HG03060 (cell line): ENCODE measurements around the gene CEP72.
"Not testable (repeated sequence)": the region's sequence is repeated elsewhere in the genome, so short reads cannot be mapped to it uniquely, and the experiment has no call there.

ENCODE experiments used
- ATAC-seq: cut with Tn5 transposase; IDR thresholded peaks from one replicate; pipeline ENCODE4 v1.9.1; 2021; ENCODE audit warnings: low read depth, moderate number of reproducible peaks; ENCODE audit not compliant: unreplicated experiment

Gene CEP72, protein sequence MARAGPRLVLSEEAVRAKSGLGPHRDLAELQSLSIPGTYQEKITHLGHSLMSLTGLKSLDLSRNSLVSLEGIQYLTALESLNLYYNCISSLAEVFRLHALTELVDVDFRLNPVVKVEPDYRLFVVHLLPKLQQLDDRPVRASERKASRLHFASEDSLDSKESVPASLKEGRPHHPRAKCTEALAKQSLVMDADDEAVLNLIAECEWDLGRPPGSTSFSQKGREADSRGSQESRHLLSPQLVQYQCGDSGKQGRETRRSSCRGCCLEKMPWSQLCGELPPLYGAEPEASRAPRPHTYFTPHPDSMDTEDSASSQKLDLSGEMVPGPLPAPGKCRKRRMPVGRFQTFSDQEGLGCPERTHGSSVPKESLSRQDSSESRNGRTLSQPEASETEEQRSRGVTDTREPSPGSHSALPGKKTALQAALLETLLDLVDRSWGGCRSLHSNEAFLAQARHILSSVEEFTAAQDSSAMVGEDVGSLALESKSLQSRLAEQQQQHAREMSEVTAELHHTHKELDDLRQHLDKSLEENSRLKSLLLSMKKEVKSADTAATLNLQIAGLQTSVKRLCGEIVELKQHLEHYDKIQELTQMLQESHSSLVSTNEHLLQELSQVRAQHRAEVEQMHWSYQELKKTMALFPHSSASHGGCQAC

DNA sequence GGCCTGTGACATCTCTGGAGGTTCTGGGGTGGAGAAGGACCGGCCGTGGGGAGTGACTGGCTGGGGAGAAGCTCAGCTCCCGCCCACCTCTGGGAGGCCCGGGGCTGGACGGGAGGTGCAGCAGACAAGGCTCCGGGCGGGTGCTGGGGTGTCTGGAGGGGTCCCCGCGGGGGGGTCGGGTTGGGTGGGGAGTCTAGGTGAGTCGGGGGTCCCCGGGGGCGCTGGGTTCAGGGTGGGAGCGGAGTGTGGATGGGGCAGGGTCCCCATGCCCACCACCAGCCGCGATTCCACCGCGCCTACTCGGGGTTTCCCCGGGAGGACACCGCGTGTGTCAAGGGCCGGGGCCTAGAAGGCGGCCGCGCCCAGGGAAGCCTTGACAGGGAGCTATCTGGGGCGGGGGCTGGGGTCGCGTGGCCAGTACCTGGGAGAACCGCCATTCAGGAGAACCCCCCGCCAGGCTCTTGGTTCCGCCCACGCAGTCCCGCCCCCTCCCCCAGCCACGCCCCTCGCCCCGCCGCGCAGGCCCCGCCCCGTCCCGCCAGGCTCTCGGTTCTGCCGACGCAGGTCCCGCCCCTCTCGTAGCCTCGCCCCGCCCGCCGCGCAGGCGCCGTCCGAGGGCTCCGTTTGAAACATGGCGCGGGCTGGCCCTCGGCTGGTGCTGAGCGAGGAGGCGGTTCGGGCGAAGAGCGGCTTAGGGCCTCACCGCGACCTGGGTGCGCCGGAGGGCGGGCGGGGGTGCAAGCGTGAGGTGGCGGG is at the start of gene CEP72:
Gene CEP72, plus strand, starts transcription at position 610 of the 756 bp plus-strand sequence. Its CDS starts 22 bp downstream, at position 632.
- ATAC-seq = no peak

DNA sequence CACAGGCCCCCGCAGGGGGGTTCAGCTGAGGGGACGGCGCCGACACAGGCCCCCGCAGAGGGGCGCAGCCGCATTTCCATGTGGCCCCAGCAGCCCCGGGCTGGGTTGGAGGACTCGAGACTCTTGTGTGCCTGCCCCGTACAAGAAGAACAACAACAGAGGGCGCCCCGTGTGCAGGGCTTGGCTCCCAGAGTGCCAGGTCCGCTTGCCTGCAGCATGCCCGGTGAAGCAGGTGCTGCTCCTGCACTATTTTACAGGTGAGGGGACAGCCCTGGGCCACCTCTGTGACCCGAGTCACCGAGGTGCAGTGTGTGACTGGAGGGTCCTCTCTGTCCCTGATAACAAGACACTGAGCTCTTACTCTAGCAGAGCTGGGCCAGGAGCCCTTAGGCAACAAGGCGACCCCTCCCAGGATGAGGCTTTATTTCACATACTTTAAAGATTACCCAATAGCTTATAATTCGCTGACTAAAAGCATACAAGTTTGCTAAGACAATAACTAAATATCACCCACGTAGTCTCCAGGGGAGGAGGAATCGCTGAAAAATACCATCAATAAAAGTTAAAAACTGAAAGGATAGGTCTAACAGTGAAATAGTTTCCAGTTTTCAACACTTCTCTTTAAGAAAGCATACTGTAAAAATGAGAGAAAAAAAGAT is 46.2 kb upstream of the CEP72 start:
- no peak for ATAC-seq

DNA sequence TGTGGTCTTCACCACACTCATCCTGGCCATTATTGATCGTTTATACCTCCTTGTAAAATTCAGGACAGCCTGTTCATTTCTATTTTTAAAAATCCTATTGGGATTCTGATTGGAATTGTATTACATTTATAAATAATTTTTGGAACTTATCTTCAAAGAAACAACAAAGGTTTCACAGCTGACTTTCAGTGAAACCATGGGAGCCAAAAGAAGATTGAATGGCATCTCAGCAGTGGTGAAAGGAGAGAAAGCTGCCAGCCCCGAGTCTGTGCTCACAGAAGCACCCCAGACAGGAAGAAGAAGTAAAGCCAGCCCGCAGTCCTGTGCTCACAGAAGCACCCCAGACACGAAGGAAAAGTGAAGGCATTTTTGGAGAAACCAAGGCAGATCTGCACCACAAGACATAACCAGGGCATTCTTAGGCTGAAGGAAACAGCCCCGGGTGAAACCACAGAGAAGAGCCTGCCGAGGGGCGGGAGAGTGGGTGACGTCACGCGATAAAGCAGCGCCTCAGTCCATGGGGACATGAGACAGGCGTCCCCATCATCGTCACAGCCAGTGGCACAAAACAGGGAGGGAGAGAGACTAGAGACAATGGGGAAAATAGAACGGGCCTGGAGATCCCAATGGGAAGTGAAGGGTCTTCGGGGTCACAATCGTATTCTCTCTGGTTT is 45.4 kb upstream of the CEP72 start:
- ATAC-seq = no peak

DNA sequence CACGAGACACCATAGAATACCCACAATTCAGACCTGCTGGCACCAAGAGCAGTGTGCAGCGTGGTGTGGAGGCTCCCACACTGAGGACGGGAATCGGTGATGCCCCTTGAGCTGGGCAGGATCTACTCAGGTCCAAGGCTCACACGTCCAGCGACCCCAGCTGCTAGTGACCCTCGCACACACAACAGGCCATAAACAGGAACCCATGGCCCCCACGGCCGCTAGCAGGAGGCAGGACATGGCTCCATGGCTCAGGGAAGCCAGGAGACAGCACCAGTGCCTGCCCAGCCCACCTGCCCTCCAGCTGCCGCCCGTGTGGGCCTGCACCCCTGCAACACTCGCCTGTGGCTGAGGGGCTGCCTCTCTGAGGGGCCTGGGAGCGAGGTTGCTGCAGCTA is 44.5 kb upstream of the CEP72 start:
- no peak for ATAC-seq

DNA sequence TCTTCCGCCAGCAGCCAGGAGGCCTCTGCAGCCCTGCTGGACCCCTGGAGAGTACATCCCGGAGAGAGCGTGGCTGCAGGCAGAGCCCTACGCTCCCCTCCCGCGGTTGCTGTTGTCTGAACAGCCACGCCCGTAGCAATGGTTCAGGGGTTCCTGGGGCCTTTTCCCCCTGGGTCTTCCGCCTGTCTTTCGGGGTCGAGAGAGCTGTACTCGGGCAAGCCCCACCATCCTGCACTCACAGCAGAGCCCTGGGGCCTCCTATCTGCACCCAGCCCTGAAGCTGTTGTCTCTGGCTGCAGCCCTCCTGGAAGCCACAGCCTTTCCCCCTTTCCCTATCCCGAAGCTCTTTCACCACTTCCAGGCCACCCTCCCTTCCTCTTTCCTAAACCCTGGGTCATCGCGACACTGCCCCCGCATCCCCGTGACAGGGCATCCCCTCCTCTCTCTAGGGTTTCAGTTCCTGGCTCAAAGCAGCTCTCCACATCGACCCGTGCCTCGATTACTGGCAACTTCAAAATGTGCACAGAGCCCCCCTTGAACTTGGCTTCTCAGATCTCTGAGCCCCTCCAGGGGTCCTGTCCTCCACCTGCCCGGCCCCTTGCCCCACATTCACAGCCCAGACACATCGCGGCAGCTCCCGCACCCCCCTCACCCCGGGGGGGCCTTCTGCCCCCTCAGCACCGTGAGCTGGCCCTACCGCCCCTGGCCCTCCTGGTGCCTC is 43.9 kb upstream of the CEP72 start:
- ATAC-seq = no peak

DNA sequence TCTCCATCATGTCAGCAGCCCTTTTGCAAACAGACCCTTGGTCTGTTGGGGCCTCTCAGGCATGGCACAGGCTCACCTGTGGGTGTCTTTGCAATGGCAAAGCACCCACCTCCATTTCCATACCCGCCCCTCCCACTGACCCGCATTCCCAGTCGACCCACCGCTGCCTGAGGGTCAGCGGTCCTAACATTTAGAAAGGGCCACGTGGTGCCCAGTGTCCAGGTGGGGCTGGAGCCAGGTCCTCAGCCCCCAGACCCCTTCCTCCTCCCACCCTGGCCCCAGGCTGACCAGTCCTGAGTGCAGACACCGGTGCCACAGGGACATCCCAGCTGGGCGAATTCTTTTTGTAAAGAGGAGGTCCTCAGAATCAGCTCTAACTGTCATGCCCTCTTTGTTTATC is 43.3 kb upstream of the CEP72 start:
- no peak for ATAC-seq

DNA sequence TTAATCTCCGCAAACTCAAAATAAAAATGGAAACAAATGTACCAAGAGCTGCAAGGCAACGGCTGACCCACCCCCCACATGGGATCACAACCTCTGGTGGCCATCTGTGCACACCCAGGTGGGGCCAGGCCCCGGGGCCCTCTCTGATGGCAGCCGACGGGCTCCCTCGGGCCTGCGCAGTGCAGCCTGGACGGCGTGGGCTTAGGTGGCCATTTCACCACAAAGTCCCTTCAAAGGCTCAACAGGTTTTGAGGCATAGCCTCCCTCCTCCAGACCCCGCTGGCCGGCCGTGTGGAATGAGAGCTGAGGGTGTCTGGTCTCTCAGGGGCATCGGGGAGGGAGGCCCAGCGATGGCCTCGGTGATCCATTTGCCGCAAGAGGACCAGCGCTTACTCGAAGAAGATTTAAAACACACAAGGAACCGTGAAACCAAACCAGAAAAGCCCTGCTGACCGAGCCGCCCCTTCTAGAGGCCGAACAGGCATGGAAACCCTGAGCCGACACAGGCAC is 42.7 kb upstream of the CEP72 start:
- no peak for ATAC-seq

DNA sequence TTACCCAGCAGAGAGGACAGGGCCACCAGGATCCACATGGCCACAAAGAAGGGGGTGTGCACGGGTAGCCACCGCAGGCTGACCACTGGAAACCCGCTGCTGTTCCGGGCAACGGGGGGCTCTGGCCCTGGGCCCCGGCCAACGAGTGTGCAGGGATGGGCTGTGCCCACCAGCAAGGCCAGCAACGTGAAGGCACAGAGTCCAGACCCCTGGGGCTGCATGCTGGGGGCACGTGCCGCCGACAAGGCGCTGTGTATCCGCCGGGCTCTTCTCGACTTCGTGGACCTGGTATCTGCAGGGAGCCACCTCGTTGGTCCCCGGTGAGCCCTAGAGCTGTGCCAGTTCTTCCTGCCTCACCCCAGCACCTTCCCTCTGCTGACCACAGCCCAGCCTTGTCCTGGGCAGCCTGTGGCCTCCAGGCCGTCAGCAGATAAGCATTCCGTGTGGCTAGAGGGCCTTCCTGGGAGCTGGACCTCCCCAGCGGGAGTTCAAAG is 42.2 kb upstream of the CEP72 start:
- no peak for ATAC-seq

DNA sequence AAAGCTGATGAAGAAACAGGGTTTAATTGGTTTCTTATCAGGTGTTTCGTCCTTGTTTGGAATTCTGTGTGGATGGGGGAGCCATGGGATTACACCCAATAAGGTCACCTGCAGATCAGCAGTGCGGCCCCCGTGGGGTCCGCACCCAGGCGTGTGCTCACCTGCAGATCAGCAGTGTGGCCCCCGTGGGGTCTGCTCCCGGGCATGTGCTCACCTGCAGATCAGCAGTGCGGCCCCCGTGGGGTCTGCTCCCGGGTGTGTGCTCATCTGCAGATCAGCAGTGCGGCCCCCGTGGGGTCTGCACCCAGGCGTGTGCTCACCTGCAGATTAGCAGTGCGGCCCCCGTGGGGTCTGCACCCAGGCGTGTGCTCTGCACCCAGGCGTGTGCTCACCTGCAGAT is 41.7 kb upstream of the CEP72 start:
- no peak for ATAC-seq

DNA sequence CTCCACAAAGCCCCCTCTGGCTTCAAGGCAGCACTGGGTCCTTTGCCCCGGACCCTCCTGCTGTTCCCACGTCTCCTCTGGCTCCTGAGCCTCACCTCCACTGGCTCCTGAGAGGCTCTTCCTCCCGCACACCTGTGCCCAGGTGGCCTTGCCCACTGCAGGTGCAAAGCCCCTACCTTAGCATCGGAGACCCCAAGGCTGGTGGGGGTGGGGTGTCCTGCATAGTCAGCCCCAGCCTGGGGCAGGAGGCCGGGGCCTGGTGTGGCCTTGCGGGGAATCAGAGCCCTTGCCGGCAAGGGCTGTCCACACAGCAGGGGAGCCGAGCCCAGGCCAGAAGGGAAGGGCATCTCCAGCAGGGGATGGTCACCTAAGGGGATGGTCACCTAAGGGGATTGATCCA is 41.3 kb upstream of the CEP72 start:
- no peak for ATAC-seq

DNA sequence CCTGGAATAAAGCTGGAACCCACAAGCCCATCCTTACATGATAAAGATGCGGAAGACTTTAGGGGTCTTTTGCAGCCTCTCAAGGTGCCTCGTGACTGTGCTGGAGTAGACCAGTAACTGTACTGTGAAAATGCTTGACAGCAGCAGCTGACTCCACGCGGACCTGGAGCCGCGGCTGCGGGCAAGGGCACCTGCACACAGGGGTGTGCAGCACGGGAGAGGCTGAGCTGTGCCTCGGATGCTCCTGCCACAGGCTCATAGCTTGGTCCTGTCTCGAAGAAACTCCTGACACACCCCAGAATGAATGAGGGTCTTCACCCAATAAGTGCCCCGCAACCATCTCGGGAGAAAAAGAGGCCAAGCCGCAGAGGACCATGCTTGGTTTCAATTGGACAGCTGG is 40.3 kb upstream of the CEP72 start:
- ATAC-seq = no peak

DNA sequence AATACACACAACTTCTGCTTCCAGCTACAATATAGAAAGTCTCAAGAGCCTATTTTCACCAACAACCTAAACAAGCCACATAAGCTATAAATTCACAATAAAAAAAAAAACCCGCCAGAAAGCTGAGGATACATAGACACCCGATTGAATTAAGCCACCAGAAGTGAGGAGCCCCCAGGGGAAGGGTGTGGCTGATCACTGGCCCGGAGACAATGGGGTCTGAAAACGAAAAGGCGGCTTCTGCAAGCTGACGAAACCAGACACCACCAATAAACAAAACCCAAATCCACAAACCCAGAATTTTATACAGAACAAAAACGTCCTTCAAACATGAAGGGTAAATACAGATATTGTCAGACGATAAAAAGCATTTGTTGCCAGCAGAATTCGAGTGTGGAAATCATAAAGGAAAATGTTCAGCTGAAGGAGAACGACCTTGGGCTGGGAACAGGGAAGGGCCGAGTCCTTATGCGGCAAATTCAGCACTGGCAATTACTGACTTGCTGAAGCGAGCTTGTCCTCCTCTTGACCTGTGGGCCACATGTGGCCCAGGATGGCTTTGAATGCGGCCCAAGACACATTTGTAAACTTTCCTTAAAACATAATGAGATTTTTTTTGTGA is 39.6 kb upstream of the CEP72 start:
- no peak for ATAC-seq

DNA sequence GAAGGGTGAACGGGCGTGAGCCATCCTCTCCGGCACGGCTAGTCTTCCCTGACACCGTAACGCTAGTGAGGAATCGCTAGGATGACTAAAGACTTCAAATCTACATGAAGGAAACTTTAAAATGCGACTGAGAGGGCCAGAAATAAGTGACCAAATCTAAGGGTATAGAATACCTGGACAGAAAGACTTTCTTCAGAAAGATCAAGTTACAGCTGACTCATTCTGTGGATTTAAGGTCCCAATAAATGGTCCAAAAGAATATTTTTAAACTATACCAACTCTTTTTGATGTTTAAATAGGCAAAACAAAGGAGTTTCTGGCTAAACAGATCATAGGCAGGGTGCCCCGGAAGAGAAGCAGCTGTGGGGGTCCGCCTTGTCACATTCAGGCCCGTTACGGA is 38.9 kb upstream of the CEP72 start:
- ATAC-seq = no peak

DNA sequence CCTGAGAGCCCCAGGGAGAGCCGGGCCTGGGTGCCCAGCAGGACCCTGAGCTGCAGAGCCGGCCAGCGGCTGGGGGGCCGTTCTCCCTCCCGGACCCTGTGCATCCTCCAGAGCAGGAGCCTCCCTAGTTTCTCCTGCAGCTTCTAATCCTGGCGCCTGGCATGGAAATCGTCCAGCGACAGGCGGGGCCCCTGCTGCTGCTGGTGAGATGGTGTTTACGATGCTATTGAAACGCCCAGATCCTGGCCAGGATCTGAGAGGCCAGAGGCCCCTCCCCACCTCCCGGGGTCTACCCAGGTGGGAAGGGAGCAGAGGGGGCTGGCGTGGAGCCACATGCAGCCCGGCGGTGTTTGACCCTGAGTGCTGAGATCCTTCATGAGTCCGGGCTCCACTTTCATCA is 38.2 kb upstream of the CEP72 start:
- ATAC-seq = no peak

DNA sequence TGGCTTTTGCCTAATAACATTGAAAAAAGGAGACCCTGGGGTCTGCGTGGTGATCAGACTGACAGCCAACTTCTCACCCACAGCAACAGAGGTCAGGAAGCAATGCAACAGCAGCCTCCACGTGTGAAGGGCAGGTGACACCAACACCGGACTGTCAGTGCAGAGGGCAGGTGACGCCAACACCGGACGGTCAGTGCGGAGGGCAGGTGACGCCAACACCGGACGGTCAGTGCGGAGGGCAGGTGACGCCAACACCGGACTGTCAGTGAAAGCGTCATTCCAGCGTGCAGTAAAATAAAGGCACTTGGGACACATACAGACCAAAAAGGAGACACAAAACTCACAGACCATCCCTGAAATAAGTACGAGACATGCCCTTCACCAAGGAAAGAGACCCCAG is 37.2 kb upstream of the CEP72 start:
- no peak for ATAC-seq

DNA sequence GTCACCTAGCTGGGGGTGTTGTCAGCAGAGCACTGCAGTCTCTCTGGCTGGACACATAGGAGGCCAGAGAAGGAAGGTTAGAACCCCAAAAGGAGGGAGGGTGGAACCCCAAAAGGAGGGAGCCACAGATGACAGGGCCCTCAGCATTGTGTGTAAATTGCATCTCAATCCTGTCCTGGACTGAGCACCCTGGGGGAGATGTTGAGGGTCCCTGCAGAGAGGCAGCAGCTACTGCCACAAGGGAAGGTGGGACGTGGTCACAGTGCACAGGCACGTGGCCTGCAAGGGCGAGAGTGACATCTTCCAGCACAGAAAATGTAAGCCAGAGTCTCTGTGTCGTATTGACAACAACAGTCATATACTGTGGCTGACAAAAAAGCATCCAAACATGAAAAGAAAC is 36.5 kb upstream of the CEP72 start:
- no peak for ATAC-seq

DNA sequence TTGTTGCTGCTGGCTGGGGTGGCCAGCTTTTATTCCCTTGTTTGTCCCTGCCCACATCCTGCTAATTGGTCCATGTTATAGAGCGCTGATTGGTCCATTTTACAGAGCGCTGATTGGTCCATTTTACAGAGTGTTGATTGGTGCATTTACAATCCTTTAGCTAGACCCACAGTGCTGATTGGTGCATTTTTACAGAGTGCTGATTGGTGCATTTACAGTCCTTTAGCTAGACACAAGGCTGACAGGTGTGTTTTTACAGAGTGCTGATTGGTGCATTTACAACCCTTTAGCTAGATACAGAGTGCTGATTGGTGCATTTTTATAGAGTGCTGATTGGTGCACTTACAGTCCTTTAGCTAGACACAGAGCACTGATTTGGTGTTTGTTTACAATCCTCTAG is 34.9 kb upstream of the CEP72 start:
- not testable (repeated sequence) for ATAC-seq

DNA sequence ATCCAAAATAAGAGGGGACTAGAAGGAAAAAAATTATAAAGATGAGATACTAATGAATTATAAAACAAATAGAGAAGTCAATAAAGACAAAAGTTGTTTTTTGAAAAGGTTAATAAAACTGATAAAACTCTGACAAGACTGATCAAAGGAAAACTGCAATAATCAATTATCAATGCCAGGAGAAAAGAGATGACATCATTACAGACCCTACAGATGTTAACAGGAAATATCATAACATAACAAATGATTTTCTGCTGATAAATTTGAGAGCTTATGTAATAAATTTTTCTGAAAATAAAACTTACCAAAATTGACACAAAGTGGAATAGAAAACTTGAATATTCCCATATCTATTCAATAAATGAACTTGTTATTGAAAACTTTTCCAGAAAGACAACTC is 34.3 kb upstream of the CEP72 start:
- no peak for ATAC-seq

DNA sequence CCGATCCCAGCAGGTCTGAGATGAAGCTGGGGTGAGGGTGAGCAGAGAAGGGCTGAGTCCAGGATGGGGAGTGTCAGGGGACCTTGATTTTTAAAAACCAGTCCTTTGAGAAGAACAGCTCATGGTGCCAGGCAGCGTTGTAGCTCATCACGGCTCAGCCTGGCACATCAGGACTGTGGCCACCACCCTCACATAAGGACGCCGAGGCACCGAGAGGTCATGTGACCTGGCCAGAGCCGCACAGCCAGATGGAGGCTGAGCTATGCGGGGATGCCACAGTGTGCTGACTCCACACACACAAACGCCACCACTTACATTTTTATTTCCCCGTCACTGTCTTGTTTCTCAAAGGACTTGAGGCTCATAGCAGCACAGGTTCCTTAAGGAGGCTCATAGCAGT is 32.9 kb upstream of the CEP72 start:
- ATAC-seq = no peak
